ENCODE measurements around the gene CEACAM16. TPM values are rescaled to one million over a fixed set of nuclear protein-coding genes. Genes with fewer than 3 reads are reported as not detected.
"Not testable (repeated sequence)": the region's sequence is repeated elsewhere in the genome, so short reads cannot be mapped to it uniquely, and the experiment has no call there.

The CEACAM16 gene
- polyA plus RNA-seq, 1 donor from 2014 or later = not detected

DNA sequence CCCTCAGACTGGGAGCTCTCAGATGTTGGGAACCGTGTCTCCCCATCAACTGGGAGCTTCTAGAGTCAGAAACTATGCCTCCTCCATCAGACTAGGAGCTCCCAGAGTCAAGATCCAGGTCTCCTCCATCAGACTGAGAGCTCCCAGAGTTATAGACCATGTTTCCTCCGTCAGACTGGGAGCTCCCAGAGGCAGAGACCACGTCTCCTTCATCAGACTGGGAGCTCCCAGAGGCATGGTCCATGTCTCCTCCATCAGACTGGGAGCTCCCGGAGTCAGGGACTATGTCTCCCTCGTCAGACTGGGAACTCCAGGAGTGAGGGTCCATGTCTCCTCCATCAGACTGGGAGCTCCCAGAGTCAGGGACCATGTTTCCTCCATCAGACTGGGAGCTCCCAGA lies 10.0 kb downstream of the CEACAM16 start:
- no peaks in the 10 kb centered on the region for H3K79me2 ChIP-seq (replicated peaks; ENCODE audit: insufficient read depth, low read length)
- no peak overlapping the region for H2AFZ ChIP-seq (ENCODE audit: low read depth, low read length)
- no peak overlapping the region for H3K9ac ChIP-seq (ENCODE audit: low read length)
- H4K20me1 ChIP-seq (ENCODE audit: insufficient read depth) = no peaks in the 10 kb centered on the region
- no peaks in the 10 kb centered on the region for H3K27me3 ChIP-seq (ENCODE audit: insufficient read depth, low read depth, low read length)
- no peak overlapping the region for H3K4me3 ChIP-seq (ENCODE audit: low read length)
- H3F3A ChIP-seq (ENCODE audit: insufficient read depth, low read length, poor library complexity, severe bottlenecking) = no peaks in the 10 kb centered on the region
- H3K4me2 ChIP-seq (ENCODE audit: low read length) = no peak overlapping the region
- H3K9me2 ChIP-seq (ENCODE audit: insufficient read depth, low read length) = no peaks in the 10 kb centered on the region
- no peaks in the 10 kb centered on the region for H3K9me3 ChIP-seq (ENCODE audit: low read length)
- TF ChIP-seq TAF1 (IDR thresholded peaks at IDR 0.05; ENCODE audit: low read depth) (no peak), EP300 (conservative IDR thresholded peaks at IDR 0.05; ENCODE audit: poor library complexity, severe bottlenecking) (no peak), MXI1 (conservative IDR thresholded peaks at IDR 0.05; ENCODE audit: poor library complexity, severe bottlenecking) (no peak), SMC3 (conservative IDR thresholded peaks at IDR 0.05; ENCODE audit: poor library complexity) (no peak), RAD21 (conservative IDR thresholded peaks at IDR 0.05) (no peak), EZH2 (IDR thresholded peaks at IDR 0.05; ENCODE audit: borderline replicate concordance, insufficient read depth, low read length, poor library complexity, severe bottlenecking) (no peak)
- TF ChIP-seq, protein P1, sequence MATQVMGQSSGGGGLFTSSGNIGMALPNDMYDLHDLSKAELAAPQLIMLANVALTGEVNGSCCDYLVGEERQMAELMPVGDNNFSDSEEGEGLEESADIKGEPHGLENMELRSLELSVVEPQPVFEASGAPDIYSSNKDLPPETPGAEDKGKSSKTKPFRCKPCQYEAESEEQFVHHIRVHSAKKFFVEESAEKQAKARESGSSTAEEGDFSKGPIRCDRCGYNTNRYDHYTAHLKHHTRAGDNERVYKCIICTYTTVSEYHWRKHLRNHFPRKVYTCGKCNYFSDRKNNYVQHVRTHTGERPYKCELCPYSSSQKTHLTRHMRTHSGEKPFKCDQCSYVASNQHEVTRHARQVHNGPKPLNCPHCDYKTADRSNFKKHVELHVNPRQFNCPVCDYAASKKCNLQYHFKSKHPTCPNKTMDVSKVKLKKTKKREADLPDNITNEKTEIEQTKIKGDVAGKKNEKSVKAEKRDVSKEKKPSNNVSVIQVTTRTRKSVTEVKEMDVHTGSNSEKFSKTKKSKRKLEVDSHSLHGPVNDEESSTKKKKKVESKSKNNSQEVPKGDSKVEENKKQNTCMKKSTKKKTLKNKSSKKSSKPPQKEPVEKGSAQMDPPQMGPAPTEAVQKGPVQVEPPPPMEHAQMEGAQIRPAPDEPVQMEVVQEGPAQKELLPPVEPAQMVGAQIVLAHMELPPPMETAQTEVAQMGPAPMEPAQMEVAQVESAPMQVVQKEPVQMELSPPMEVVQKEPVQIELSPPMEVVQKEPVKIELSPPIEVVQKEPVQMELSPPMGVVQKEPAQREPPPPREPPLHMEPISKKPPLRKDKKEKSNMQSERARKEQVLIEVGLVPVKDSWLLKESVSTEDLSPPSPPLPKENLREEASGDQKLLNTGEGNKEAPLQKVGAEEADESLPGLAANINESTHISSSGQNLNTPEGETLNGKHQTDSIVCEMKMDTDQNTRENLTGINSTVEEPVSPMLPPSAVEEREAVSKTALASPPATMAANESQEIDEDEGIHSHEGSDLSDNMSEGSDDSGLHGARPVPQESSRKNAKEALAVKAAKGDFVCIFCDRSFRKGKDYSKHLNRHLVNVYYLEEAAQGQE (IDR thresholded peaks at IDR 0.05; ENCODE audit: borderline replicate concordance) = no peak
- TF ChIP-seq, protein P2, sequence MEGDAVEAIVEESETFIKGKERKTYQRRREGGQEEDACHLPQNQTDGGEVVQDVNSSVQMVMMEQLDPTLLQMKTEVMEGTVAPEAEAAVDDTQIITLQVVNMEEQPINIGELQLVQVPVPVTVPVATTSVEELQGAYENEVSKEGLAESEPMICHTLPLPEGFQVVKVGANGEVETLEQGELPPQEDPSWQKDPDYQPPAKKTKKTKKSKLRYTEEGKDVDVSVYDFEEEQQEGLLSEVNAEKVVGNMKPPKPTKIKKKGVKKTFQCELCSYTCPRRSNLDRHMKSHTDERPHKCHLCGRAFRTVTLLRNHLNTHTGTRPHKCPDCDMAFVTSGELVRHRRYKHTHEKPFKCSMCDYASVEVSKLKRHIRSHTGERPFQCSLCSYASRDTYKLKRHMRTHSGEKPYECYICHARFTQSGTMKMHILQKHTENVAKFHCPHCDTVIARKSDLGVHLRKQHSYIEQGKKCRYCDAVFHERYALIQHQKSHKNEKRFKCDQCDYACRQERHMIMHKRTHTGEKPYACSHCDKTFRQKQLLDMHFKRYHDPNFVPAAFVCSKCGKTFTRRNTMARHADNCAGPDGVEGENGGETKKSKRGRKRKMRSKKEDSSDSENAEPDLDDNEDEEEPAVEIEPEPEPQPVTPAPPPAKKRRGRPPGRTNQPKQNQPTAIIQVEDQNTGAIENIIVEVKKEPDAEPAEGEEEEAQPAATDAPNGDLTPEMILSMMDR (IDR thresholded peaks at IDR 0.05; ENCODE audit: poor library complexity, severe bottlenecking) = no peak
- no peaks in the 10 kb centered on the region for H3K36me3 ChIP-seq (ENCODE audit: insufficient read depth, low read length)
- H3K27ac ChIP-seq (ENCODE audit: low read length) = no peak overlapping the region

DNA sequence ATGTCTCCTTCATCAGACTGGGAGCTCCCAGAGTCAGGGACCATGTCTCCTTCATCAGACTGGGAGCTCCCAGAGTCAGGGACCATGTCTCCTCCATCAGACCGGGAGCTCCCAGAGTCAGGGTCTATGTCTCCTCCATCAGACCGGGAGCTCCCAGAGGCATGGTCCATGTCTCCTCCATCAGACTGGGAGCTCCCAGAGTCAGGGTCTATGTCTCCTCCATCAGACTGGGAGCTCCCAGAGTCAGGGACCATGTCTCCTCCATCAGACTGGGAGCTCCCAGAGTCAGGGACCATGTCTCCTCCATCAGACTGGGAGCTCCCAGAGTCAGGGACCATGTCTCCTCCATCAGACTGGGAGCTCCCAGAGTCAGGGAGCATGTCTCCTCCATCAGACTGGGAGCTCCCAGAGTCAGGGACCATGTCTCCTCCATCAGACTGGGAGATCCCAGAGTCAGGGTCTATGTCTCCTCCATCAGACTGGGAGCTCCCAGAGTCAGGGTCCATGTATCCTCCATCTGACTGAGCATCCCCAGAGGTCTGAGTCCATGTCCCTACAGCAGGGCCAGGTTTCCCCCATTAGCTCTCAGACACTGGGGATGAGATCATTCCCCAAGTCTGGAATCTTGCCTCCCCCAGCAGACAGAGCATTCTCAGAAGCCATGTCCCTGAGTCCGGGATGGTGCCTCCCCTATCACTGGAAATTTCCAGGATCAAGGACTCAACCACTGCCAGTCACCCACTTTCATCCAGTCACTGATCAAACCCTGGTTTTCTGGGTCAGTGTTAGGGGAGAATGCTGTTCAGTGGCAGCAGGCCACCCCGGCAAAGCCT lies 10.7 kb downstream of the CEACAM16 start:
- not testable (repeated sequence) for H3K9me3 ChIP-seq (ENCODE audit: low read length); H4K20me1 ChIP-seq (ENCODE audit: insufficient read depth); H3K79me2 ChIP-seq (replicated peaks; ENCODE audit: insufficient read depth, low read length); H3K27me3 ChIP-seq (ENCODE audit: insufficient read depth, low read depth, low read length); H3K36me3 ChIP-seq (ENCODE audit: insufficient read depth, low read length); H3F3A ChIP-seq (ENCODE audit: insufficient read depth, low read length, poor library complexity, severe bottlenecking); H3K4me3 ChIP-seq (ENCODE audit: low read length); H3K4me2 ChIP-seq (ENCODE audit: low read length); H3K9ac ChIP-seq (ENCODE audit: low read length); H3K27ac ChIP-seq (ENCODE audit: low read length); H2AFZ ChIP-seq (ENCODE audit: low read depth, low read length); H3K9me2 ChIP-seq (ENCODE audit: insufficient read depth, low read length)
